ENCODE measurements around the gene ZFYVE9. TPM values are rescaled to one million over a fixed set of nuclear protein-coding genes. Genes with fewer than 3 reads are reported as not detected.

ZFYVE9 gene
- total RNA-seq, 1 experiment from 2014 or later: 28.4 TPM

DNA sequence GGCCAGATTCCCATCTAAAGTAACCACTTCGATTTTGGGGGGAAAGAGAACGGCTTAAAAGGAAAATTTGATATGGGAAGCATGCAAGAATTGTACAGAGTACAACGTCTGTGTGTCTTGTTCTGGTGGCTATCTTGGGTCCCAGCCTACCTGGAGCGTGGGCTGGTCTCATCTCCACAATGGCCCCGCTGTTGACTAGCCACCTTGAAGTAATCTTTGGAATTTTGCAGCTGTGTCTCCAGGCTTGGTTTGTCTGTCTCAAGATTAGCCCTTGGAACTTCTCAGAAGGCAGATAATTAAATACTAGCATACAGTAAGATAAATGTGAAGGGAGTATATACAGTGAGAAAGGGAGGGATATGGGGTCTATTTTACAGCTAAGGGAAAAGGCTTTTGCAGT, 225.4 kb downstream of the ZFYVE9 start:
- no peak for DNase-seq
- no peak overlapping the region for H2AFZ ChIP-seq (ENCODE audit: low read length)
- H3K56ac ChIP-seq (ENCODE audit: insufficient read length, low read depth, low read length): no peak overlapping the region
- no peaks in the 10 kb centered on the region for H3K79me1 ChIP-seq (ENCODE audit: insufficient read depth, low read depth, low read length, poor library complexity, severe bottlenecking)
- WGBS (ENCODE audit: extremely low coverage, insufficient read length, low lambda C conversion rate): no CpG with 5 or more reads among the region's 5 CpGs
- no peak overlapping the region for H4K5ac ChIP-seq (ENCODE audit: insufficient read length, low read depth, low read length)
- H3K79me2 ChIP-seq (ENCODE audit: insufficient read depth, low read length): no peaks in the 10 kb centered on the region
- peaks cover 1 to 28% (median 13%) of the 10 kb centered on the region in 3 experiments for H3K36me3 Mint-ChIP-seq (ENCODE audit: insufficient read depth in 1 of 3, low read depth in 3 of 3)
- H4K8ac ChIP-seq (replicated peaks; ENCODE audit: insufficient read length, low read depth, low read length): no peak overlapping the region
- H2BK5ac ChIP-seq (ENCODE audit: insufficient read length, low read length): no peak overlapping the region
- peak overlapping the region; percentile 89 to 91; a peak in 4 of 5 replicates for H3K4me3 Mint-ChIP-seq
- H3K9ac ChIP-seq (ENCODE audit: extremely low read depth, insufficient read length, low read length): no peak overlapping the region
- H3K27ac ChIP-seq (ENCODE audit: insufficient read length, low read depth, low read length): no peak overlapping the region
- H3T11ph ChIP-seq (ENCODE audit: low read length): no peak overlapping the region
- H3K14ac ChIP-seq (ENCODE audit: insufficient read depth, low read length): no peak overlapping the region
- H3K23me2 ChIP-seq (ENCODE audit: insufficient read length, low read depth, low read length, poor library complexity, severe bottlenecking): peaks cover 5% of the 10 kb centered on the region
- H2AK5ac ChIP-seq (ENCODE audit: insufficient read length, low read length): no peak overlapping the region
- H4K20me1 ChIP-seq (ENCODE audit: control insufficient read depth, insufficient read depth, insufficient read length): no peaks in the 10 kb centered on the region
- H3K4me2 ChIP-seq (ENCODE audit: insufficient read depth, insufficient read length, low read length): no peak overlapping the region
- H4K91ac ChIP-seq (ENCODE audit: insufficient read length, low read depth, low read length): no peak overlapping the region
- no peak overlapping the region for H2BK20ac ChIP-seq (ENCODE audit: low read depth, low read length, poor library complexity, severe bottlenecking)
- no peak overlapping the region for H2BK15ac ChIP-seq (ENCODE audit: low read depth, low read length)
- H3K27me3 Mint-ChIP-seq (ENCODE audit: low read depth): no peaks in the 10 kb centered on the region
- no peaks in the 10 kb centered on the region for H3K9me3 Mint-ChIP-seq
- H3K27ac Mint-ChIP-seq: no peak overlapping the region; a peak in 1 of 7 replicates
- no peak overlapping the region for H3K4ac ChIP-seq (ENCODE audit: low read depth, low read length)
- H2BK12ac ChIP-seq (ENCODE audit: insufficient read length, low read depth, low read length): no peak overlapping the region
- H3K4me1 Mint-ChIP-seq: peaks cover 28 to 29% of the 10 kb centered on the region in 2 experiments
- H3K18ac ChIP-seq (ENCODE audit: insufficient read length, low read depth, low read length): no peak overlapping the region
- H3K9me3 ChIP-seq (ENCODE audit: control insufficient read depth, low read depth, low read length): no peaks in the 10 kb centered on the region
- no peaks in the 10 kb centered on the region for H3K27me3 ChIP-seq (ENCODE audit: insufficient read depth, low read length)
- H3K4me1 ChIP-seq (ENCODE audit: insufficient read depth, low read length): no peaks in the 10 kb centered on the region
- H3K23ac ChIP-seq (ENCODE audit: insufficient read length, low read depth, low read length): no peak overlapping the region
- H2BK120ac ChIP-seq (ENCODE audit: low read depth, low read length, poor library complexity, severe bottlenecking): no peak overlapping the region
- no peak for TF ChIP-seq CTCF (conservative IDR thresholded peaks at IDR 0.05)
